GOT3 (cell line): Measurements from ENCODE around the gene TCF15.
A peak's percentile ranks its signal among the peaks of the same experiment; 100 is the strongest.

Source experiments
- DNase-seq: peaks from one replicate; lab custom pipeline; 2025; ENCODE audit warnings: mixed read lengths; lab: John Stamatoyannopoulos, UW

TCF15 gene

GRCh38 chr20:610130-611046 is at the start of gene TCF15:
Gene TCF15 (minus strand): TSS chr20:610309. CDS start chr20:610237, 72 bp downstream.
- DNase-seq = no peak

- no peak for DNase-seq
Observed at GRCh38 chr20:658731-659291, 48.7 kb upstream of the TCF15 start.

- DNase-seq = no peak
Observed at GRCh38 chr20:658202-658601, 48.1 kb upstream of the TCF15 start.

GRCh38 chr20:655726-656624 is 45.9 kb upstream of the TCF15 start:
- DNase-seq = no peak

- DNase-seq = no peak
Observed at GRCh38 chr20:654417-654750, 44.3 kb upstream of the TCF15 start.

- DNase-seq = no peak
Observed at GRCh38 chr20:653590-654416, 43.7 kb upstream of the TCF15 start.

- peak; percentile 86 for DNase-seq
Observed at GRCh38 chr20:653110-653589, 43.0 kb upstream of the TCF15 start, which contains the start of gene SRXN1. Gene SRXN1 (minus strand): TSS chr20:653200. CDS start chr20:653185, 15 bp downstream.

GRCh38 chr20:652615-653109 is 42.6 kb upstream of the TCF15 start:
- DNase-seq = no peak

- DNase-seq = no peak
Observed at GRCh38 chr20:651713-652614, 41.9 kb upstream of the TCF15 start.

- DNase-seq = no peak
Observed at GRCh38 chr20:650954-651353, 40.8 kb upstream of the TCF15 start.

GRCh38 chr20:650281-650680 is 40.2 kb upstream of the TCF15 start:
- DNase-seq = no peak

GRCh38 chr20:647479-648019 is 37.4 kb upstream of the TCF15 start:
- DNase-seq = no peak

- DNase-seq = no peak
Observed at GRCh38 chr20:646868-647233, 36.7 kb upstream of the TCF15 start.

- no peak for DNase-seq
Observed at GRCh38 chr20:646107-646867, 36.2 kb upstream of the TCF15 start.

- peak; percentile 23 for DNase-seq
Observed at GRCh38 chr20:645318-646106, 35.4 kb upstream of the TCF15 start.

- no peak for DNase-seq
Observed at GRCh38 chr20:644692-645317, 34.7 kb upstream of the TCF15 start.

GRCh38 chr20:642398-643174 is 32.5 kb upstream of the TCF15 start:
- no peak for DNase-seq
